Measurements from ENCODE around the gene SHC4.

Gene SHC4, protein sequence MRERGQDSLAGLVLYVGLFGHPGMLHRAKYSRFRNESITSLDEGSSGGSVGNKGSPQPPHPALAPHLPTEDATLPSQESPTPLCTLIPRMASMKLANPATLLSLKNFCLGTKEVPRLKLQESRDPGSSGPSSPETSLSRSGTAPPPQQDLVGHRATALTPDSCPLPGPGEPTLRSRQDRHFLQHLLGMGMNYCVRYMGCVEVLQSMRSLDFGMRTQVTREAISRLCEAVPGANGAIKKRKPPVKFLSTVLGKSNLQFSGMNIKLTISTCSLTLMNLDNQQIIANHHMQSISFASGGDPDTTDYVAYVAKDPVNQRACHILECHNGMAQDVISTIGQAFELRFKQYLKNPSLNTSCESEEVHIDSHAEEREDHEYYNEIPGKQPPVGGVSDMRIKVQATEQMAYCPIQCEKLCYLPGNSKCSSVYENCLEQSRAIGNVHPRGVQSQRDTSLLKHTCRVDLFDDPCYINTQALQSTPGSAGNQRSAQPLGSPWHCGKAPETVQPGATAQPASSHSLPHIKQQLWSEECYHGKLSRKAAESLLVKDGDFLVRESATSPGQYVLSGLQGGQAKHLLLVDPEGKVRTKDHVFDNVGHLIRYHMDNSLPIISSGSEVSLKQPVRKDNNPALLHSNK

DNA sequence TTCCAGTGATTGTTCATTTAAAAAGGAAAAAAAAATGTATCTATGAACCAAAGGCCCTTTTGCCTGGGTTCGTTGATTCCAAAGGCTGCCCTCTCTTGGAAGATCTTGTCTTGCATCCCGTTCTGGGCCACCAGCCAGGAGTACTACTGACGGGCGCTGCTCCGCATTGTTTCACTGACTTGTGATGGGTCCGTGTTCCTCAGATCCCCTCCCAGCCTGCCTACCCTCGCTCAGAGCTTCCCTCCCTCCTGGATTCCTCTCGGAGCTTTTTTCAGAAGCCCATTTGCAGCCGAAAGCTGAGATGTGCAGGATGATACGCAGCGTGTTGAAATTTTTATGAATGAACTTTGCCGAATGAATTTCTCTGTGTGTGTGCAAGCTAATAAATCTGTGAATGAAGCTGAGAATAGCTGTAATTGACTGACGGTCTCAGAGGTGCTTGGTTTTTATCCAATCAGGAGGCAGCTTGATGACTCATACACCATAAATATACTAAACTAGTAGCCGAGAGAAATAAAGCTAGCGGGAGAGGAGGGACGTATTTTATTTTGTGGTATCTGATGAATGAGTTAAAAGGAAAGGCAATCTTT, at the start of gene SHC4:
Gene SHC4 (minus strand): TSS at position 396 of the 590 bp plus-strand sequence. CDS start 904 bp downstream, outside the sequence.
- in situ Hi-C loops (cut with MboI; ENCODE audit: low sequenced_read_pairs), result no loop called here

DNA sequence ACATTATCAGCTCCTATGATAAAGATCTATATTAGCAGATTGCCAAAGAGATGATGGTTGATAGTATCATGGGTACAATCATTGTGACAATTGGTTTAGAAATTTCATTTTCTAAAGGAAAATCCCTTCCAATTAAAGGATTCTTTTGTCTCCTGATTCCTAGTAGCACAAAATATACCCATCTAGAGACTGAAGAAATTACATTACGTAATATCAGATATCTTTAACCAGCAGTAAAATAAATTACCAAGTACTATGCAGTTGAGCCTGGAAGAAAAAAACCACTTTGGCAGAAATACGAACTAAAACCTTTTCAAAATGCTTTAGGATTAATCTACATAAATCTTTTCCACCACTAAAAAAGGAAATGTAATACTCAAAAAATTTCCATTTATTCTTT, 35.6 kb upstream of the SHC4 start:
- in situ Hi-C loops (cut with MboI; ENCODE audit: low sequenced_read_pairs), result no loop called here

DNA sequence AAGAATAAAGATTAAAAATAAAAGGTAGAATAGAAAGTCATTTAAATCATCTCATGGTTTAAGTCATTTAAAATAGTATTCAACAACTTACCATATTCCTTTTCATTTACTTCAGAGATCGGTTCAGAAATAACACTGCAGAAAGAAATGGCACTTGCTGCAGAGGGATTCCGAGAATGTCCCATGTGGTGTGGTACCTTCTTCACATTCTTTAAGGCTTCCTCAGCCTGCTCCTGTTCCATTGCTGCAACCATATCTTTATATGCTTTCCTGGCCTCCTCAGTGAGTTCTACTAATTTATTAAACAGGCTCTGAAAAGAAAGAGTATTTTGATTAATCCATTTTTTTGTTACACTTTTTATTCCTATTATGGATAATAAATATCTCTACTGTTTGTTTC, 32.6 kb upstream of the SHC4 start:
- in situ Hi-C loops (cut with MboI; ENCODE audit: low sequenced_read_pairs), result no loop called here

DNA sequence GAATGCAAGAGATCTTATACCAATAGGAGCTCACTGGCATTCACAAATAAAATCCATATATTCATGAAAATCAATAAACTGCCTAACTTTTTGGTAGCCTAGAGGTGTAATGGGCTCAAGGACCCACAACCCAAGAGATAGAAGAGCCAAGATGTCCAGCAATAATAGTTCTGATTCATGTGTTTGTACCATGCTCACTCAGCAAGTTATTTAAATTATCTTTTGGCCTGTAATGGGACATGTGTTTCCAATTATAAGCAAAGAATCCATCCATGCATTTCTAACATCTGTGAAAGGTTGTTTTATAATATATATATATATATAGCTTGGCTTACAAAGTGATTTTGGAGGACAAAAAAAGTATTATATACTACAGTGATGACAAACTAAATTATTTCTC, 29.7 kb upstream of the SHC4 start:
- in situ Hi-C loops (cut with MboI; ENCODE audit: low sequenced_read_pairs), result no loop called here

DNA sequence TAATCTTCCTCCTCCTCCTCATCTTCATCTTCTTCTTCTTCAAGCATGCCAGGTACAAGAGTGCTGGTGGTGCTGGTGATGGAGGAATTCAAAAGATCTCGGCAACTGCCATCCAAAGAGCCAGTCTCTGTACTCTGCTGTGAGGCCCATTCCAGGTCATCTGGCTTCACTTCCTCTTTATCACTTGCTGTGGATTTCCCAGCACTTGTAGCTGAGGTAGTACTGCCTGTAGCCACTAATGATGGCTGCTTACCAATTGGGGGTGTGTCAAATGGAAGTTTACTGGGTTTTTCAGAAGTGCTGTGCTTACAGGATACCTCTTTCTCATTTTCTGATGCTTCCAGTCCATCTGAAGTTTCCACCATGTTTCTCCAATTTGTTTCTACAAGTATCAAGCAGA, 28.8 kb upstream of the SHC4 start:
- in situ Hi-C loops (cut with MboI; ENCODE audit: low sequenced_read_pairs), result no loop called here

DNA sequence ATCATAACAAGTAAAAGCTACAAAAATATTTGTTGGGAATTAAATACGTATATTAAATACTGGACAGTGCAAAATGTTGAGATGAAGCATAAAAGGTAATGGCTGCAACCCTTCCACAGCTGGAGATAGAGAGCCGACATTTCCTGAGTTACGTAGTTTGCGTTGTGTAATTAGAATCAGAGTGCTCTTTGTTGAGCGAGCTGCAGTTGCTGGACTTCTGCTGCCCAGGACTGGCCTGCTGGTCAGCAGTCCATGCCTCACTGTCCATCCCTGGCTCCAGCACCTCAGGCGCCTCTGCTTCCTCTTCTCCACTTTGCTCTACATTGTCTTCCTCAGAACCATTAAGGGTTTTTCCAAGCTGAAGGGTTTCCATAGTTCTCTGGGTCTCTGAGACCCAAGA, 28.4 kb upstream of the SHC4 start:
- in situ Hi-C loops (cut with MboI; ENCODE audit: low sequenced_read_pairs), result no loop called here

DNA sequence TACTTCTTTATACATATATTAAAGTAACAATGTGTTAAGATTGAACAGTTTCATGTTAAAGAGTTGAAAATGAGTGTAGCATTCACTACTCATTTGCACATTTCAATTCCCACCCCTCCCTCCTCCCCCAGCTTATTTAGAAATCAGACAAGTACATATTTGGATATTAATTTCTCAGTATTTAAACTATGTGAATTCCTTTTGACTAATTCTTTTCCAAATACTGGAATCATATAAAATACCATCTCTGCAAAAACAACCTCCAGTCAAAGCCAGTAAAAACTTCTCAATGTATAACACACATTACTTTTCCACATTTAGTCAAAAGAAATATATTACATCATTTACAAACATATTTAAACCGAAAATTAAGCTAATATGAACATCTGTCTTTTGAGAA, 25.5 kb upstream of the SHC4 start:
- in situ Hi-C loops (cut with MboI; ENCODE audit: low sequenced_read_pairs), result no loop called here

DNA sequence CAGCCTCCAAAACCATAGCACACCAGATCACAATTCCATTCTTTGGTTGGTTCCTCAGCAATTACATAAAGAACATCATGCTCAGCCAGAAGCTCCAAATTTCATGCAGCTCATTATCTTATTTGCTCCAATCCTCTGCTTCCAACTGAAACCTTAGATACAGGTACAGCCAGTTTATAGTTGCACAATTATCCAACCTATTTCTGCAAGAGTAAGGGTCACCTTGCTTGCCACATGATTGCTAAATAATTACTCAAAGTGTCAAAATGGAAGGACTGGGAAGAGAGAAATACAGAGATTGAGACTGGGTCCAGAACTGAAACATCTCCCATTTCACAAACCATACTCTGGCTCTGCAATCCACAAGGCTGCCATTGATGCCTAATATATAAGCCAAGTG, 23.4 kb upstream of the SHC4 start:
- in situ Hi-C loops (cut with MboI; ENCODE audit: low sequenced_read_pairs), result no loop called here

DNA sequence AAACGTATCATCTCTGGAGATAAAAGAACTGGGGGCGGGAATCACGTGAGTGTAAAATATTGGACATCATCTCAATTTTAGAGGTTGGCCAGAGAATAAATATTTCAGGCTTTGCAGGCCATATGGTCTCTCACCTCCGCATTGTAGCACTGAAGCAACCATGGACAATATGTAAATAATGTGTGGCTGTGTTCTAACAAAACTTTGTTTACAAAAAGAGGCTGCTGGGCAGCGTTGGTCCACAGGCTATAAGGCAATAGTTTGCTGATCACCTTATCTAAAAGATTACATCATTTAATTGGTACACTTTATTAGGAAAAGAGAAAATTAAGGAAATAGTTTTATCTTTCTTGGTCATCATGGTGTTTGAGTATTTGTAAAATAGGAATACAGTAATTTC, 22.5 kb upstream of the SHC4 start:
- in situ Hi-C loops (cut with MboI; ENCODE audit: low sequenced_read_pairs), result no loop called here

DNA sequence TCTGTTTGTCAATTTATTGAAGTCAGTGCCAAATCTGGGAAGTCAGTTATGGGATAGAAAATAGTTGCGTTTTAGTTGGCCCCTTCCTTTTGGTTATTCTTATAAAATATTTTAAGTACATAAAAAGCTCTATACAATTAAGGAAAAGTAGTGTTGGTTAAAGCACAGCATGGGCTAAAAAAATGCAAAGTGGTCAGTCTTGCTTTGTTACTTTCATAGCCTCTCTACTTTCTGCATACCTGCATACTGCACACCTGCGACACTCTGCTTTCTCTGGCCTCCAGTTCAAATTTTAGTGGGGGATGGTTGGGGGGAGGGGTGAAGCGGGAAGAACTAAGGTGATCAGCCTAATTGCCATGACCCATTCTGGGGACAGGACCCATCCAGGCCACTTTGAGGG, 21.8 kb upstream of the SHC4 start:
- in situ Hi-C loops (cut with MboI; ENCODE audit: low sequenced_read_pairs), result no loop called here

DNA sequence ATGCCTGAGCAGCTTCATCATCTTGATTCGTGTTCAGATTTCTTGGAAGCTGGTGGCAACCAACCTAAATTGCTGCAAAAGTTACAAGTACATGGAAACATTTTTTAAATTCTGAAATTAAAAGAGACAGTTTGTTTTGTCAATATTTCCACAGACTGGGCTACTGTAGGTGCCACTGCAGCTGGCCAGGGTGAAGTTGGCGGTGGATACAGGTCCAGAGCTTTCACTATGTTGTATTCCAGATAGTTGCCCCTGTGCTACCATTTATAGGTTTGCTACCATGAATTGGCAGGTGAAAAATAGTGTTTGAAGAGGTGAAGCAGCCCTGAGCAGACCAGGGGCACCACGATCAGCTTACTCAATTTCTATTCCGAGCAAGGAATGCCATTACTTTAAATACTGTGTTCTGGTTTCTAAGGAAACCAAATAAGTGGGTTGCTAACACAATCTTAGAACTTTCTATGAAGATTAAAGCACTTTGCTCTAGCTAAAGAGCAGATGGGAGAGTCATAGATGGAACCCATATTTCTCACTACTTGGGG, 21.2 kb upstream of the SHC4 start:
- in situ Hi-C loops (cut with MboI; ENCODE audit: low sequenced_read_pairs), result no loop called here

DNA sequence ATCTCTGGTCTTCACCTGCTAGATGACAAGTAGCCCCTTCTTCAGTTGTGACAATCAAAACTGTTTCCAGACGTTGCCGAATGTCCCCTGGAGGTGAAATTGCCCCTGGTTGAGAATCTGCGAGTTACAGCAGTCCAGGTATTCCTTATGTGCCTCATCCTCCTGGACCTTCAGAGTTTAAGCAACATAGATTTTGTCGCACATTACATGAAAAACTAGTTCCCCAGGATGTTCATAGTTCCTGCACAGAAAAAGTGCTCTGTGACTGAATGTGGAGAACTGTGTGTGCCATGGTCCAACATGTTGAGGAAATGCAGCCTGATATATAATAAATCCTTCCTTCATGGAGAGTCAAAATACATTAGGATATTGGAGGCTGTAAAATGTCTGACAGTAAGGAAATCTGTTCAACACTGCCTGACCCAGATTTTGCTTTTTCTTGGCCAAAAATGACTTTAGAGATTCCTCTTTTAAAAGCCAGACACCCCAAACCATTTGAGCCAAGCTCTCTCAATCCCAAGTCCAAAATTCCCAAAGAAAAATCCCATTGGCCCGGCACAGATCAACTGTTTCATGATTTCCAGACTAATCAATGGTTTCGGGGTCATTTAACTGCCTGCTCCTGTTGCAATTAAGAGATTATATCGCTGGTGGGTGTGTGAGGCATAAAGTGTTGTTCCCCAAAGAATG, 20.4 kb upstream of the SHC4 start:
- in situ Hi-C loops (cut with MboI; ENCODE audit: low sequenced_read_pairs), result no loop called here

DNA sequence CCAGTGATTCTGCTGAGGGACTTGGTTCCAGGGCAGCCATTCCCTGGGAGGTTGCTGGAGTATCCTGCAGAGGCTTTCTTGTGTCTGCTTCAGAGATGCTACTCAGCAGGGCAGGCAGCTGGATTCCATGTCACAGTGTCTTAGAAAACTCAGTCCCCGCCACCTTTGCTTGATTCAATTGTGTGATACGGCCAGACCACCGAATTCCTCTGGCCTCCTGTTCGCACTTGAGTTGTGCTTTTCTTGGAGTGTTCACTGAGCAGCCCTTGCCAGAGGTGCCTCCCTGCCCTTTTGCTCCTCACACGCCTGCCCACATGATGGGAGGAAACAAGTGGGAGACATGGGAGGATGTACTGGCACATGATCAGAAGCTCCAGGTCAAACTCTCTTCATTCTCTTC, 19.6 kb upstream of the SHC4 start:
- in situ Hi-C loops (cut with MboI; ENCODE audit: low sequenced_read_pairs), result no loop called here

DNA sequence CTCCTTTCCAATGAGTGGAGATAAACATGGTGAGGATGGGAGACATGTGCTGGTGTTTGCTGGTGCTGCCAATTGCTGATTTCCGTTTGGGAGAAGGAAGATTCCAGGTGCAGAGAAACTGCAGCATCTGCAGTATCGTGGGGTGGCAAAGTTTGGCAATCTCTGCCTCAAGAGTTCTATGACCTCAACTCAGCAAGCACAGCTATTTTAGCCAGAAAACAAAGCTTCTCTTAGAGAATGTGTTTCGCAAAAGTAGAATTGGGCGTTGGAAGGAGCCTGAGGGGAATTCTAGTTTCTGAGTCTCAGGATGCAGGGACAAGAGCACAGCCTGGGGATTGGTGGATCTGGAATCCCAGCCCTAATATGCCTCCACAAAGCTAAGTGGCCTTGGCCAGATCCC, 18.2 kb upstream of the SHC4 start:
- in situ Hi-C loops (cut with MboI; ENCODE audit: low sequenced_read_pairs), result no loop called here

DNA sequence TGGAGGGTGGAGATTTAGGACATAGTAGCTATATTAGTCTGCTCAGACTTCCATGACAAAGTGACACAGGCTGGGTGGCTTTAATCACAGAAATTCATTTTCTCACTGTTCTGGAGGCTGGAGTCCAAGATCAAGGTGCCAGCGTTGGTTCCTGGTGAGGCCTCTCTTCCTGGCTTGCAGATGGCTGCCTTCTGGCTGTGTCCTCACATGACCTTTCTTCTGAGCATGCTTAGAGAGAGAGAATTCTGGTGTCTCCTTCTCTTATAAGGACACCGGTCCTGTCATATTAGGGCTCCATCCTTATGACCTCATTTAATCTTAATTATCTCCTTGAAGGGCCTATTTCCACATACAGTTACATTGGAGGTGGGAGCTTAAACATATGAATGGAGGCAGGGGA, 14.9 kb upstream of the SHC4 start:
- in situ Hi-C loops (cut with MboI; ENCODE audit: low sequenced_read_pairs), result no loop called here

DNA sequence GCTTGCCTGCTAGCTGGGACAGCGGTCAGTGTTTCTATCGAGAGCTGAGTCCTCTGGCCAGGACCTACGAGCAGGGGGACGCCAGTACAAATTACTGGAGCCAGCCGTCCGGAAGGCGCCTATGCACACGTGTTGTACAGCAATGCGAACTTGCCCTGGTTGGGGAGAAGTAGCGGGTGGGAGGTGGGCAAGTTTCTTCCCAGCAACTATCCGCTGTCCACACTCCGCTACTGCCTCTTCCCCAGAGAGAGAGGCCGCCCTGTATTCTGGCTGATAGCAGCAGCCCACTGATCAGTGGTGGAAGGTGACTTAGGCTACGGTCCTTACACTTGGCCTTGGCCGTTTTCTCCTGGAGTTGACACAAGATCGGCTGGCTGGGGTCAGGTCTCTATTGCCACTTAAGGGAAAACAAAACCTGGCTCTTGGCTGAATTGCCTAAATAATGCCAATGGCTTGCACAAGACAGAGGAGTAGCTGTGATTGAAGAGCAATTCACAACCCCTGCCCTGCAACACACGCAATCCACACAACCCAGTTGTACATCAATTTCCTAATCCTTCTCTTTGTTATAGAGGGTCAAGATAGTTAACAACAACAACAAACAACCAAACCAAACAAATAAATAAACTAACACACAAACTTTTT, 12.8 kb upstream of the SHC4 start:
- in situ Hi-C loops (cut with MboI; ENCODE audit: low sequenced_read_pairs), result no loop called here

DNA sequence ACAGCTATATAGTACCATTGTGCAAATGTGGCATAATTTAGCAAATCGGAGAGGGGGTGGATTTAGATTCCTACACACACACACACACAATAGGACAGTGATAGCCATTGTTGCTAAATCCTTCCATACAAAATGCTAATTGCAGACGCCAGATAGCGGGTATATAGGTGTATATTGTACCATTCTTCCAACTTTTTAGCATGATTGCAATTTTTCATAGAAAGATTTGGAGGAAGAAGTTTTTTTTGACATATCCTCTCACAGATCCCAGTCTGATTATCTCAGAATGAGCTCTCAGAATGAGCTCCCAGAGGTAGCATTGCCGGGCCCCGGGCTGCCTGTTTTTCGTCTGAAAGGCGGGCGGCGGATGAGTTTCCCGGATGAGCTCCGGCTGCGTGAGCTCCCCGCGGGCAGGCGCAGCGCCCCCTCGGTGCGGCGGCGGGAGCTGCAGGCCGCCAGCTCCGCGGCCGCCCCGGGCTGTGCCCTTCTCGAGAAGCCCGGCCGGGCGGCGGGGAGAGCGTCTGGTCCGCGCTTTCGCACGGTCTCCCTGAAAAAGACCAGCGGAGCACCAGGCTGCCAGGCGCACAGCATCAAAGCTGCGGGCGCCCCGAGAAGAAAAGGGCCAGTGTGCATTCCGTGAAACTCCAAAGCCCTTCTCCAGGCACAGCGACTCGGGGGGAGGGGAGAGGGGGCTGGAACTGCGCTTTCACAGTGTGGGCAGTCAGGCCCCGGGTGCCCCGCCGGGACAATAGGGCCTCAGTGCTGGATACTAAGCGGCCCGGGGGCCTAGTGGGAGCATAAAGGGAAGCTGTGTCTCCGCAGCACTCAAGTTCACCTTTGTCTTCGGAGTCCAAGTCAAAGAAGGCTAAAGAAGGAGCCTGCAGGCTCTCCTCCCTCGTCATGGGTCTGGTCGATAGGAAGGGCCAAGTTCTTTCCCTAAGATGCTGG, 12.0 kb upstream of the SHC4 start:
- in situ Hi-C loops (cut with MboI; ENCODE audit: low sequenced_read_pairs), result no loop called here

DNA sequence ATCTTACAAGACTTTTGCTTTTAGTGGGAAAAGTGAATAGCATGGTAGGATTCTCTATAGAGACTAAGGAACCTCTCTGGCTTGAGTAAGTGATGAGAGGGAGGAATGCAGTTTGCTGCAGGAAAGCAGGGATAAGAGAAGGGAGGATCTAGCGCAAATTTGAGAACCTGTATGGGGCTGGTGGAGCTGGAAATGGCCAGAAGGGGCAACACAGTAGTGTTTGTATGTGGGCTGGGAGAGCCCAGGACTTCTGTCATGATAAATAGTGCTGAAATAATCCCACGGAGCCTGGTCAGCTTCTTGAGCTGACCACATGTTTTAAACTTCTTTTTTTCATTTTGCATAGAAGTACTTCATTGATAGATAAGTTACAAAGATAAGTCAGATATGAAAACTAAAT, 11.2 kb upstream of the SHC4 start:
- in situ Hi-C loops (cut with MboI; ENCODE audit: low sequenced_read_pairs), result no loop called here

DNA sequence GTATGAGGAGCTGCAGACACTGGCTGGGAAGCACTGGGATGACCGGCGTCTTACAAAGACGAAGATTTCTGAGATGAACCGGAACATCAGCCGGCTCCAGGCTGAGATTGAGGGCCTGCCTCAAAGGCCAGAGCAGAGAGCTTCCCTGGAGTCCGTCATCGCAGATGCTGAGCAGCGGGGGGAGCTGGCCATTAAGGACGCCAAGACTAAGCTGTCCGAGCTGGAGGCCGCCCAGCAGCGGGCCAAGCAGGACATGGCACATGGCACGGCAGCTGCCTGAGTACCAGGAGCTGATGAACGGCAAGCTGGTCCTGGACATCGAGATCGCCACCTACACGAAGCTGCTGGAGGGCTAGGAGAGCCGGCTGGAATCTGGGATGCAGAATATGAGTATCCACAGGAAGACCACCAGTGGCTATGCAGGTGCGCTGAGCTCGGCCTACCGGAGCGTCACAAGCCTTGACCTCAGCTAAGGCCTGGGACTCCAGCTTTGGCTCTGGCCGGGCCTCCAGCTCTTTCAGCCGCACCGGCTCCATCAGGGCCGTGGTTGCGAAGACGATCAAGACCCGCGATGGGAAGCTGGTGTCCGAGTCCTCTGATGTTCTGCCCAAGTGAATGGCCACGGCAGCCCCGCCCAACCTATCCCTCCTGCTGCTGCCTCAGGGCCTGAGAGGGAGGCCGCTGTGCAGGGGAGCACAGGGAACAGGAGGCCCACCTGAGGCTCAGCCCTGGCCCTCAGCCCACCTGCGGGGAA, 9.2 kb upstream of the SHC4 start:
- in situ Hi-C loops (cut with MboI; ENCODE audit: low sequenced_read_pairs), result no loop called here
